ENCODE results near the gene PRRC2A. TPM values are rescaled to one million over a fixed set of nuclear protein-coding genes. Genes with fewer than 3 reads are reported as not detected.
A peak's percentile ranks its signal among the peaks of the same experiment; 100 is the strongest.

Gene PRRC2A
- total and polyA plus RNA-seq, 7 experiments from 2014 or later, result 3.9 to 238 (median 223) TPM

GRCh38 chr6:31639043-31639442, 18.5 kb downstream of the PRRC2A start:
- H3K4me1 Mint-ChIP-seq, result peaks cover 0 to 9% (median 0%) of the 10 kb centered on the region in 7 donors
- Histone ChIP-seq H3K36me3 (ENCODE audit: control insufficient read depth in 2 of 3, insufficient read depth in 3 of 3, low read length in 3 of 3) (peaks cover 26 to 94% (median 28%) of the 10 kb centered on the region in 3 experiments), H3K4me1 (ENCODE audit: control insufficient read depth in 2 of 2, insufficient read depth in 2 of 2, low read length in 2 of 2) (no peaks in the 10 kb centered on the region), H3K27me3 (ENCODE audit: control insufficient read depth in 2 of 2, insufficient read depth in 2 of 2, low read length in 2 of 2) (no peaks in the 10 kb centered on the region), H3K9me3 (ENCODE audit: control insufficient read depth in 2 of 3, low read length in 3 of 3) (no peaks in the 10 kb centered on the region), H3K27ac (ENCODE audit: low read depth, low read length) (no peak overlapping the region), H3K4me3 (ENCODE audit: low read length) (no peak overlapping the region)
- ChIA-PET CTCF (interaction anchor here (0.6 kb wide), 1 partner anchor 284 kb away, joined by 5 read pairs; no protein-coding TSS in a partner anchor), POLR2A (interaction anchor here (1.2 to 2.4 kb wide), 3 partner anchors 11 to 17 kb away, joined by 7 to 15 read pairs (median 12); partner anchors contain the start of genes BAG6 and PRRC2A)
- no peaks in the 10 kb centered on the region for H3K9me3 Mint-ChIP-seq
- peak overlapping the region in 2 of 9 donors; percentile 11 to 59 for H3K27ac Mint-ChIP-seq
- no peak for ATAC-seq
- no peak overlapping the region for H3K4me3 Mint-ChIP-seq
- no peak for DNase-seq
- intact Hi-C loops (cut with micrococcal nuclease), result loop anchor here in 1 of 2 donors (2.0 kb wide), 1 partner anchor 18 kb away; the partner anchor contains the start of gene PRRC2A
- peaks cover 0 to 45% (median 12%) of the 10 kb centered on the region in 5 donors for H3K36me3 Mint-ChIP-seq
- no peaks in the 10 kb centered on the region for H3K27me3 Mint-ChIP-seq

- CTCF ChIA-PET, result interaction anchor here (0.6 to 0.7 kb wide), 2 partner anchors 284 to 1537 kb away, joined by 3 to 5 read pairs; no protein-coding TSS in a partner anchor
- DNase-seq, result no peak
- Mint-ChIP-seq H3K4me3 (no peak overlapping the region), H3K4me1 (peaks cover 0 to 7% (median 0%) of the 10 kb centered on the region in 7 donors), H3K27ac (peak overlapping the region in 1 of 9 donors; percentile 49), H3K9me3 (no peaks in the 10 kb centered on the region), H3K27me3 (no peaks in the 10 kb centered on the region), H3K36me3 (peaks cover 0 to 45% (median 12%) of the 10 kb centered on the region in 5 donors)
- ATAC-seq, result no peak
- POLR2A ChIA-PET, result interaction anchor here (0.6 to 2.4 kb wide), 4 partner anchors 12 to 18 kb away, joined by 3 to 15 read pairs (median 10); partner anchors contain the start of genes BAG6 and PRRC2A
- Histone ChIP-seq H3K36me3 (ENCODE audit: control insufficient read depth in 2 of 3, insufficient read depth in 3 of 3, low read length in 3 of 3) (peaks cover 26 to 94% (median 28%) of the 10 kb centered on the region in 3 experiments), H3K9me3 (ENCODE audit: control insufficient read depth in 2 of 3, low read length in 3 of 3) (no peaks in the 10 kb centered on the region), H3K4me3 (ENCODE audit: low read length) (no peak overlapping the region), H3K4me1 (ENCODE audit: control insufficient read depth in 2 of 2, insufficient read depth in 2 of 2, low read length in 2 of 2) (no peaks in the 10 kb centered on the region), H3K27ac (ENCODE audit: low read depth, low read length) (no peak overlapping the region), H3K27me3 (ENCODE audit: control insufficient read depth in 2 of 2, insufficient read depth in 2 of 2, low read length in 2 of 2) (no peaks in the 10 kb centered on the region)
- intact Hi-C loops (cut with micrococcal nuclease), result loop anchor here in 1 of 2 donors (2.0 kb wide), 1 partner anchor 19 kb away; the partner anchor contains the start of gene PRRC2A
These were observed 18.9 kb downstream of the PRRC2A start for GRCh38 chr6:31639449-31639861.

GRCh38 chr6:31640612-31641011, 20.1 kb downstream of the PRRC2A start:
- peak overlapping the region in 2 of 9 donors; percentile 22 to 73 for H3K27ac Mint-ChIP-seq
- CTCF ChIA-PET, result no interaction called here

GRCh38 chr6:31641370-31641769, 20.9 kb downstream of the PRRC2A start:
- no peaks in the 10 kb centered on the region for H3K9me3 ChIP-seq (ENCODE audit: control insufficient read depth in 2 of 3, low read length in 3 of 3)
- intact Hi-C loops (cut with micrococcal nuclease), result no loop called here
- H3K27ac ChIP-seq (ENCODE audit: low read depth, low read length), result no peak overlapping the region
- Mint-ChIP-seq H3K4me3 (no peak overlapping the region), H3K9me3 (no peaks in the 10 kb centered on the region), H3K27ac (peak overlapping the region in 5 of 9 donors; percentile 21 to 73 (median 34)), H3K27me3 (no peaks in the 10 kb centered on the region), H3K4me1 (peaks cover 0 to 14% (median 0%) of the 10 kb centered on the region in 7 donors), H3K36me3 (peaks cover 5 to 41% (median 14%) of the 10 kb centered on the region in 5 donors)
- no peak for DNase-seq
- ChIA-PET CTCF (no interaction called here), POLR2A (interaction anchor here (1.4 to 1.9 kb wide), 2 partner anchors 11 to 60 kb away, joined by 4 to 10 read pairs; partner anchors contain the start of gene BAG6)
- no peak overlapping the region for H3K4me3 ChIP-seq (ENCODE audit: low read length)
- no peaks in the 10 kb centered on the region for H3K27me3 ChIP-seq (ENCODE audit: control insufficient read depth in 2 of 2, insufficient read depth in 2 of 2, low read length in 2 of 2)
- peaks cover 28 to 94% (median 37%) of the 10 kb centered on the region in 3 experiments for H3K36me3 ChIP-seq (ENCODE audit: control insufficient read depth in 2 of 3, insufficient read depth in 3 of 3, low read length in 3 of 3)
- no peaks in the 10 kb centered on the region for H3K4me1 ChIP-seq (ENCODE audit: control insufficient read depth in 2 of 2, insufficient read depth in 2 of 2, low read length in 2 of 2)
- ATAC-seq, result no peak

More at GRCh38 chr6:31640612-31641011, 20.1 kb downstream of the PRRC2A start:
- Histone ChIP-seq H3K36me3 (ENCODE audit: control insufficient read depth in 2 of 3, insufficient read depth in 3 of 3, low read length in 3 of 3) (peaks cover 28 to 94% (median 37%) of the 10 kb centered on the region in 3 experiments), H3K9me3 (ENCODE audit: control insufficient read depth in 2 of 3, low read length in 3 of 3) (no peaks in the 10 kb centered on the region), H3K4me1 (ENCODE audit: control insufficient read depth in 2 of 2, insufficient read depth in 2 of 2, low read length in 2 of 2) (no peaks in the 10 kb centered on the region), H3K27ac (ENCODE audit: low read depth, low read length) (no peak overlapping the region), H3K27me3 (ENCODE audit: control insufficient read depth in 2 of 2, insufficient read depth in 2 of 2, low read length in 2 of 2) (no peaks in the 10 kb centered on the region), H3K4me3 (ENCODE audit: low read length) (no peak overlapping the region)
- Mint-ChIP-seq H3K36me3 (peaks cover 5 to 45% (median 13%) of the 10 kb centered on the region in 5 donors), H3K27me3 (no peaks in the 10 kb centered on the region), H3K4me3 (no peak overlapping the region), H3K4me1 (peaks cover 0 to 13% (median 0%) of the 10 kb centered on the region in 7 donors), H3K9me3 (no peaks in the 10 kb centered on the region)
- POLR2A ChIA-PET, result interaction anchor here (1.2 to 1.9 kb wide), 3 partner anchors 11 to 59 kb away, joined by 4 to 10 read pairs (median 7); partner anchors contain the start of gene BAG6
- no peak for DNase-seq
- intact Hi-C loops (cut with micrococcal nuclease), result no loop called here
- no peak for ATAC-seq

- Mint-ChIP-seq H3K27ac (peak overlapping the region in 3 of 9 donors; percentile 24 to 56 (median 41)), H3K9me3 (no peaks in the 10 kb centered on the region), H3K4me1 (peaks cover 0 to 11% (median 3%) of the 10 kb centered on the region in 7 donors), H3K4me3 (no peak overlapping the region), H3K36me3 (peaks cover 9 to 40% (median 13%) of the 10 kb centered on the region in 5 donors), H3K27me3 (no peaks in the 10 kb centered on the region)
- ATAC-seq, result no peak
- no peak overlapping the region for H3K27ac ChIP-seq (ENCODE audit: low read depth, low read length)
- H3K4me1 ChIP-seq (ENCODE audit: control insufficient read depth in 2 of 2, insufficient read depth in 2 of 2, low read length in 2 of 2), result no peaks in the 10 kb centered on the region
- H3K27me3 ChIP-seq (ENCODE audit: control insufficient read depth in 2 of 2, insufficient read depth in 2 of 2, low read length in 2 of 2), result no peaks in the 10 kb centered on the region
- ChIA-PET CTCF (no interaction called here), POLR2A (interaction anchor here (0.7 to 1.4 kb wide), 3 partner anchors 10 to 19 kb away, joined by 3 to 4 read pairs (median 3); partner anchors contain the start of gene BAG6)
- no peak overlapping the region for H3K4me3 ChIP-seq (ENCODE audit: low read length)
- H3K36me3 ChIP-seq (ENCODE audit: control insufficient read depth in 2 of 3, insufficient read depth in 3 of 3, low read length in 3 of 3), result peaks cover 31 to 93% (median 48%) of the 10 kb centered on the region in 3 experiments
- H3K9me3 ChIP-seq (ENCODE audit: control insufficient read depth in 2 of 3, low read length in 3 of 3), result no peaks in the 10 kb centered on the region
- DNase-seq, result no peak
- intact Hi-C loops (cut with micrococcal nuclease), result no loop called here
These were observed 22.5 kb downstream of the PRRC2A start for GRCh38 chr6:31642798-31643570.

GRCh38 chr6:31643818-31644454, 23.4 kb downstream of the PRRC2A start:
- no peak overlapping the region for H3K4me3 Mint-ChIP-seq
- DNase-seq (no peak), ATAC-seq (no peak)
- peaks cover 40 to 97% (median 58%) of the 10 kb centered on the region in 3 experiments for H3K36me3 ChIP-seq (ENCODE audit: control insufficient read depth in 2 of 3, insufficient read depth in 3 of 3, low read length in 3 of 3)
- intact Hi-C loops (cut with micrococcal nuclease), result no loop called here
- H3K4me1 Mint-ChIP-seq, result peaks cover 0 to 15% (median 5%) of the 10 kb centered on the region in 7 donors
- H3K27ac ChIP-seq (ENCODE audit: low read depth, low read length), result no peak overlapping the region
- H3K27me3 Mint-ChIP-seq, result no peaks in the 10 kb centered on the region
- peaks cover 9 to 45% (median 17%) of the 10 kb centered on the region in 5 donors for H3K36me3 Mint-ChIP-seq
- ChIA-PET CTCF (no interaction called here), POLR2A (interaction anchor here (0.7 to 1.4 kb wide), 2 partner anchors 9 to 1057 kb away, joined by 3 to 5 read pairs; partner anchors contain the start of gene BAG6)
- no peaks in the 10 kb centered on the region for H3K9me3 ChIP-seq (ENCODE audit: control insufficient read depth in 2 of 3, low read length in 3 of 3)
- H3K9me3 Mint-ChIP-seq, result no peaks in the 10 kb centered on the region
- H3K4me1 ChIP-seq (ENCODE audit: control insufficient read depth in 2 of 2, insufficient read depth in 2 of 2, low read length in 2 of 2), result no peaks in the 10 kb centered on the region
- no peak overlapping the region for H3K4me3 ChIP-seq (ENCODE audit: low read length)
- no peaks in the 10 kb centered on the region for H3K27me3 ChIP-seq (ENCODE audit: control insufficient read depth in 2 of 2, insufficient read depth in 2 of 2, low read length in 2 of 2)
- no peak overlapping the region for H3K27ac Mint-ChIP-seq

Data from naive thymus-derived CD4-positive, alpha-beta T cell (primary cell).